CD4-positive, alpha-beta T cell treated with Interleukin-10 for 1 hour (primary cell): Measurements from ENCODE around the gene UBL4A.

Source experiments
- DNase-seq: peaks from one replicate; pipeline ENCODE4 v3.0.0-alpha.2; 2020

The UBL4A gene

DNA sequence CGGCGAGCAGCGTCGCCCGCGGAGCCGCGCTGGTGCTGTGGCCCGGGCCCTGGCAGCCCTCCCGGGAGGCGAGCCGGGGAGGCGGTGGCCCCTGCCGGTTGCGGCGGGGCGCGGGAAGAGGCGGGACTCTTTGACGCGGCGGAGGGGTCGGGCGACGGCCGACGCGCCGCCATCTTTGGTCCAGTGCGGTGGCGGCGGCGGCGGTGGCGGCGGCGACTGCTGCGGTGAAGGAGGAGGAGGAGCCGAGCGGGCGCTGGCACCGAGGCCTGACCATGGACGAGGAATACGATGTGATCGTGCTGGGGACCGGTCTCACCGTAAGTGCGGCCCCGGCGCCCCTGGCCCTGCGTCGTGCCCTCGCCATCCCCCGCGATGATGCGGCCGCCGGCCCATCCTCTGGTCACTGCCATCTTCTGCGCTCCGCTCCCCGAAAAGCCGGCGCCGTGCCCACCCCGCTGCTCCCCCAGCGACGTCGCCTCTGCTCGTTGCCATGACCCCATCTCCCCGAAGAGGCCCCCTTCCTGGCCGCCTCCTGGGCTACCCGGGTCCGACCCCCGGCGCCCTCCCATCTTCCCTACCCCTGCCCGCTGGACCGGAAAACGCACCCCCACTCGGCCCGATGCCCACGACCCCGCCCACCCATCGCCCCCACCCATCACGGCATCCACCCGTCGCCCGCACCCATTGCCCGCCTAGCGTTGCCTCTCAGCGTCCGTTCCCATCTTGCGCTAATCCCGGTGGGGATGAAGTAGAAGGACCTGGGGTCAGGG is 49.2 kb downstream of the UBL4A start, which contains the start of gene GDI1:
TSS of gene GDI1 (plus strand) at position 172 of the 770 bp plus-strand sequence. CDS start at position 273, 101 bp downstream.
- DNase-seq: peak; percentile 69

DNA sequence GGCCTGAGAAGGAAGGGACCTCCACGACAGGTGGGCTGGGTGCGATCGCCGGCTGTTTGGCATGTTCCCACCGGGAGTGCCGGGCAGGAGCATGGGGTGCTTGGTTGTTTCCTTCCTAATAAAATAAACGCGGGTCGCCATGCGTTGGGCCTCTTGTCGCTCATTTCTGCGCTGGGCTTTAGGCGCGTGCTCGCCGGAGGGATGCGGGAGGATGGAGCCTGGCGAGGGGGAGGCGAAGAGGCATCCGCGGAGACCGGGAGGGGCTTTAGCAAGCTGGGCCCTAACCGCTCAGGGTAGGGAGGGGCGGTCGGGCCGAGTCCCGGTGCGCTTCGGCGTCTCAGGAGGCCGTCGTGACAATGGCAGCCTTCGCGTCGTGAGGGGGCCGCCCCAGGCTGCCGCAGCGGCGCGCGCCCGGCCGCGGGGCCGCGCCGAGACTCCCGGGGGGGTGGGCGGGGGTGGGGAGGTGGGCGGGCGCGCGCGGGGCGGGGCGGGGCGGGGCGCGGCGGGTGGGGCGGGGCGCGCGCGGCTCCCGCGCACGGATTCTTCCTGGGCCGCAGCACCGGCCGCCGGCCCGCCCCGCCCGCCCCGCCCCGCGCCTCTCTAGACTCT is 49.9 kb downstream of the UBL4A start:
- peak; percentile 74 for DNase-seq

DNA sequence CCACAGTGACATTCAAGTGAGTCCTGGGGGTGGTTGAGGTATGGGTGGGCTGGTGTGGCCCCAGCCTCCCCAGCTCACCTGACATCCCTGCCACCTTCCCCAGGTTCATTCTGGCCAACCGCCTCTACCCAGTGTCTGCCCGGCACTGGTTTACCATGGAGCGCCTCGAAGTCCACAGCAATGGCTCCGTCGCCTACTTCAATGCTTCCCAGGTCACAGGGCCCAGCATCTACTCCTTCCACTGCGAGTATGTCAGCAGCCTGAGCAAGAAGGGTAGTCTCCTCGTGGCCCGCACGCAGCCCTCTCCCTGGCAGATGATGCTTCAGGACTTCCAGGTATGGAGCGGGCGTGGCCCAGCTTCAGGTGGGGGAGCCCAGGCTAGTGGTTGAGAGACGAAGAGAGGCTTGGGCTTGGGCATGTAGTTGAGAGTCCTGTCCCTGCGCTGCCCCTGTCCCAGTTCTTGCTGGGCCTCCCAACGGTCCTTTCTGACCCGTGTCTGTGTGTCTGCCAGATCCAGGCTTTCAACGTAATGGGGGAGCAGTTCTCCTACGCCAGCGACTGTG is 51.2 kb downstream of the UBL4A start:
- DNase-seq: no peak

DNA sequence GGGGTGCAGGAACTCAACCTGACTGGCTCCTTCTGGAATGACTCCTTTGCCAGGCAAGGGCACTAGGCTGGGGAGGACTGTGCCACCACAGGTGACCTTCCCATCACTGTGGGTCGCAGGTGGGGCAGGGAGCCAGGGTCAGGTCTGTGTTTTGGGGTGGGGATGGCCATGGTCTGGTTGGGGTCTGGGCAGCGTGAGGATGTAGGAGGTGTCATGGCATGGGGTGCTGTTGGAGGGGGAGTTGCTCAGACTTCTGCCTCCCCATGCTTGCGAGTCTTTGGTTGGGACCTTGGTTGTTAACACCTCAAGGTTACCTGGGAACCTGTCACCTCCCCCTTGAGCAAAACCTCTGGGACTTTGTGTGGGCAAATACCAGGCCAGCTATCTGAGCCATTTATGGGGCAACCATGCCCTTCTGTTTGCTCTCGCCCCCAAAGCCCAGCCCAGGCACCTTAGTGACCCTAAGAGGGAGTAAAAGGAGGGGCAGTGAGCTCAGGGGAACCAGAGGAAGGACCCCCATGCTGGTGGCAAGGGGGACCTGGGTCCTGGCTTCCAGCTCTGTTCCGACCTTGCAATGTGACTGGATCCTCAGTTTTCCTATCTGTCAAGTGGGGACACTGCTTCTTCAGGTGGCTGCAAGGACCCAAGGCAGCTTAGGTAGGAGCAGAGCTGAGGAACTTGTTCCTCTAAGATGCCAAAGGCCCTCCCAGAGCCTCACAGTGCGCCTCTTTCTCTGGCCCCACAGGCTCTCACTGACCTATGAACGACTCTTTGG is 51.8 kb downstream of the UBL4A start:
- DNase-seq: no peak
